NCI-H510A (cell line): ENCODE results near the gene HSDL1.

Experiments
- DNase-seq: peaks from one replicate; lab custom pipeline; 2025; lab: John Stamatoyannopoulos, UW

Gene HSDL1

GRCh38 chr16:84107921-84108320 is 37.1 kb downstream of the HSDL1 start:
- DNase-seq: no peak

GRCh38 chr16:84105948-84106740 is 38.8 kb downstream of the HSDL1 start:
- no peak for DNase-seq

DNA sequence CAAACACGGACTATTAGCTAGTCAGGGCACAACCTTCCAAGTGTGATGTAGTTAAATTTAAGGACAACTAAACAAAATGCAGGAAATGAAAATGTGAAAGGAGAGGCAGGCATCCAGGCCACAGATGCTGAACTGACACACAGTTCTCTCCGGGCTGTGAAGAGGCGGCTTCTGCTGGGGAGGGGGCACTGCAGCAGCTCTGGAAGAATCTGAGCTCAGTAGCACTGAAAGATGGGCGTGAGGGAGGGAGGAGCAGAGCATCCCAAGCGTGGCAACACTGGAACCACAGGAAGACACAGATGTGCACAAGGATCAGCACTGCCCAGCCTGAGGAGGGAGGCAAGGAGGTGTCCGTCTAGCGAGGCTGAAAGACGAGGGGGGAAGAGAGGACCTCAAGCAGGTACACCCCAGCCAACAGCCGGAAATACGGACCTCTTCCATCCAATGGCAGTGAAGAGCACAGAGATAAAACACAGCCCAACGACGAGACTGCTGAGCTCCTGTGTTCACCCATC is 39.6 kb downstream of the HSDL1 start:
- DNase-seq: no peak

DNA sequence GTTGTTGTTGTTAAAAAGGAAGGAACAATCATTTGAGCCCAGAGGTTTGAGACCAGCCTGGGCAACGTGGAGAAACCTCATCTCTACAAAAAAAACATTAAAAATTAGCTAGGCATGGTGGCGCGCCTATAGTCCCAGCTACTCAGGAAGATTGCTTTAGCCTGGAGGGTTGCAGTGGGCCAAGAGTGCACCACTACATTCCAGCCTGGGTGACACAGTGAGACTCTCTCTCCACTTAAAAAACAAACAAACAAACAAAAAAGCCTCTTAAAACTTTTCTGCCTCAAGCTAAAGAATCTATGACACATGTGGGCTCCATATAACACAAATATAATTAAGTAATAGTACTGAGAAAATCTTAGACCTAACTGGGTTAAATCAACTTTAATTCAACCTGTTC is 40.7 kb downstream of the HSDL1 start:
- no peak for DNase-seq

DNA sequence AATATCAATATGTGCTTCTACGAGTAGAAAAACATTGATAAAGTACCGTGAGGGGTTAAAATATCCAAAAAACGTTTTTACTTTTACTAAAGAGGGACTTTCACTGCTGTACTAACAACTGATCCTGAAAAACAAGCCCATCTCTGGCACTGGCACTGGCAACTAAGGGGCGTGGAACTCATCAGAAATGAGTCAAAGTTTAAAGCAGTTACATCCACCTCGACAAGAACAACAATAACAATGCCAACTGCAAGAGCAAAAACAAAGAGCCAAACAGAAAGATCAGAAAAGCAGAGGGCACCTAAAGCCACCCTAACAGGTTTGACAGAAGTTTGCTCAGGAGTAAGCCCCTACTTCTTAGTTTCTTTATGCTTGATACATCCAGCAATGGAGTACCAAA is 41.3 kb downstream of the HSDL1 start:
- no peak for DNase-seq

GRCh38 chr16:84098939-84099338 is 46.0 kb downstream of the HSDL1 start:
- no peak for DNase-seq

DNA sequence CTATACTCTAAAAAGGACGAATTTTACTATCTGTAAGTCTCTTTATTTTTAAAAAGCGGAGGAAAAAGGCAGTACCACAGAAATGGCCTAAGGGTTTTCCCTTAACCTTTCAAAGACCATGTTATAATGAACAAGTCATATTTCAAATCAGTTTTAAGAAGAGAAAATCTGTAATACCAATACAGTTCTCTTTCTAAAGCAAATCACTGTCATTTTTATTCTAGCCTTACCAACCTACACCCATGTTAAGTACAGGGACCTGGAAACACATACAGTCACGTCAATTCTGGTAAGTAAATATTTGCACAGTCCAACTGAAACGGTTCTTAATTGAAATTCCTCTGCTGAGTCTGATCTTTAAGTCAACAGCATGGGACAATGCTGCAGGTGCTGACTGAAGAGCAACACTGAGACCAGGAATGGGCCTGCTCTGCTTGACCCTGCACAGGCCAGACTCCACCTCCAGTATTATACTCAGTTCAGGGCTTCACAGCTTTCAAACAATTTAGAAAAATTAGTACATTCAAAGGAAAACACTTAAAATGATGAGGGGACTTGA is 48.5 kb downstream of the HSDL1 start:
- peak; percentile 27 for DNase-seq

GRCh38 chr16:84095466-84095865 is 49.5 kb downstream of the HSDL1 start:
- no peak for DNase-seq

DNA sequence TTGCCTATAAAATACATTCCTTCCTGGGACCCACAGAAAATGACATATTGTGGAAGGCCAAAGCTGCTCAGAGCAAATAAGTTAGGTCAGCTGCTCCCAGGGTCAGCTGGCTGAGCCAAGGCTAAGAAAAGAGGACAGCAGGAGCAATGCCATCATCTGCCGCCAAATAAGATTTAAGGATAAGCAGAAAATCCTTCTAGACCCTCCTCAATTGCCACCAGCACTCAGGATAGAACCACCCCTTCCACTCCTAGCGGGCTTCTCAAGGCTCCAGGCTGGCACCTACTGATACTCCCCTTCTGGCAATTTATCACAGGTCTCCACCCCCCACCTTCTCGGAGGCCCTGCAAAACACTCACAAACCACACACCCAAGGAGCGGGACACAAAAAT is 51.1 kb downstream of the HSDL1 start:
- DNase-seq: no peak

- no peak for DNase-seq
Measured at GRCh38 chr16:84093120-84093878, 51.7 kb downstream of the HSDL1 start.

GRCh38 chr16:84091460-84091859 is 53.5 kb downstream of the HSDL1 start:
- DNase-seq: no peak

- DNase-seq: no peak
Measured at GRCh38 chr16:84090211-84090610, 54.8 kb downstream of the HSDL1 start.

DNA sequence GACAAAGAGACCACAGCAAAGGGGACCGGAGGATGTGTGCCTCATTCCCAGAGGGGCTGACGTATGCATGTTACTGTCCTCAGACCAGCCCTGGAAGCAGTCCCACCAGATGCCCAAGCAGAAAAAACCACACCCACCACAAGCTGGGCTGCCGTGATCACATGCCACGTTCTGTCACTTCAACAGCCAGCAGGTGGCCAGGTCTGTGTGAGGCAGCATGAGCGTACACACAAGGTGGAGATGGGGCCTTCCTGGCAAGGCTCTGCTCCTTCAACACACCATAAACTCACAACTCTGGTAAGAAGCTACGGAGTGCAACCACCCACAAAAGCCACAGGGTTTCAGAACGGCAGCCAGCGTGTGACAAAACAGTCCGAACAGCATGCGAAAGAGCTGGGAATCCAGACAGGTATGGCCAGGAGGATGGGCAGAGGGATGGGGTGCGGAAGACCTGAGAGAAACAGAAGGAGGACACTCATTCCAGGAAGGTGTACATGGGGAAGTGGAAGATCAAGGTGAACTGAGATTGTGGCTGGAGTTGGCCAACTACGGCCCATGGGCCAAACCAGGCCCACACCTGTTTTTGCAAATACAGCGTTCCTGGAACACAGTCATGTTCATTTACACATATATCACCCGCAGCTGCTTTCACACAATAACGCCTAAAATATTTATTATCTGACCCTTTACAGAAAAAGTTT is 56.1 kb downstream of the HSDL1 start:
- DNase-seq: no peak

- DNase-seq: no peak
Measured at GRCh38 chr16:84087466-84088151, 57.4 kb downstream of the HSDL1 start.

- no peak for DNase-seq
Measured at GRCh38 chr16:84087001-84087400, 58.0 kb downstream of the HSDL1 start.

DNA sequence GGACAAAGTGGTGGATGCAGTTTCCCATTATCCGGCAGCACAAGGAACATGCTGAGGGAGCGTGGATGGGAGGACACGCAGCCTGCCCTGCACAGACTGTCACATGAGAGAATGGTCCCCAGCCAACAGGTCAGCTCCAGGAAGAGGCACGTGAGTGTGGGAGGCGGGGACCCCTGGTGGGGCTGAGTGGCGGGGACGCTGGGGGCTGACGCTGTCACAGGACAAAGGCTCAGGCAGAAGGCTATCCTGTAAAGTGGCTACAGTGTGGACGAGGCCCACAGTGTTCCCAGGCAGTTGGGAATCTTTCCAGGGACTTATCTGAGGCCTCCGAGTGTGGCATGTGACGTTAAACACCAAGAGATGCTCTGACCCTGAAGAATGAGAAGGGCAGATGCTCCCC is 58.6 kb downstream of the HSDL1 start:
- DNase-seq: no peak

GRCh38 chr16:84085773-84086172 is 59.2 kb downstream of the HSDL1 start:
- no peak for DNase-seq

DNA sequence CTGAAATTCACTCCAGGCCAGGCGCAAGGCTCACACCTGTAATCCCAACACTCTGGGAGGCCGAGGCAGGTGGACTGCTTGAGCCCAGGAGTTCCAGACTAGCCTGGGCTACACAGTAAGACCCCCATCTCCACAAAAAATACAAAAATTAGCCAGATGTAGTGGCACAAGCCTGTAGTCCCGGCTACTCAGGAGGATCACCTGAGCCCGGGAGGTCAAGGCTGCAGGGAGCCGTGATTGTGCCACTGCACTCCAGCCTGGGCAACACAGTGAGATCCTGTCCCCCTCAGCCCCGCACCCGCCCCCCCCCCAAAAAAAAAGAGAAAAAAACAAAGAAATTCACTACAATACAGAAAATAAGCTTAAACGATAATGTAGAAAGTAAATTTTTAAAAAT is 59.7 kb downstream of the HSDL1 start:
- no peak for DNase-seq

DNA sequence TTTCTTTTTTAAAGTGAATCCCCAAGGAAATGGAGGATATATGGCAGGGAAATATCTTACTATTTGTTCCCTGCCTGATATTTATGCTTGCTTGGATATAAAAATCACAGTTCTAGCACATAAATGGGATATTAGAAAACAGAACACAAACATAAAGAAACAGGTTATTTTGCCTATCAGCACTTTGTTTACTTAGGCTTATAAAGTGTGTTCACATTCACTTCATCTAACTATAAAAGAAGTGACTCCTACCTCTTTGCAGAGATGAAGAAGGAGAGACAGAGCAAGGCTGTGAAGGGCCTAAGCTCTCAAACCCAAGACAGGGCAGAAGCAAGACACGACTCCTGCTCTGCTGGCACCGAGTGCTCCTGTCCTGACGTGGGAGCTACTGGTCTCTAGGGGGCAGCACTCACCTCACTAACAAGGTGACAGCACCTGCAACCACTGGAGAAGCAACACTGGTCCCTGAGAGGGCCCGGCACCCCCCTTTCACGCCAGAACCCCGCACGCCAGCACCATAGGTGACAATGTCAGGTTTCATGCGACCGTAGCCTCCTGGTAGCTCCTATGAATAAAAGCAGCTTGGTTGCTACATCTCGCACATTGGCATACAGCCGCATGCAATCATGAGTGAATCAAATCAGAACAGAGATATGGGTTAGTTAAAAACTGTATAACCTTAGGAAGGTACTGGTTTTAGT is 60.3 kb downstream of the HSDL1 start:
- peak; percentile 31 for DNase-seq

- DNase-seq: no peak
Measured at GRCh38 chr16:84082835-84083569, 62.0 kb downstream of the HSDL1 start.
